HG03108 (cell line): Measurements from ENCODE around the gene SSRP1.
"Not testable (repeated sequence)": the region's sequence is repeated elsewhere in the genome, so short reads cannot be mapped to it uniquely, and the experiment has no call there.

ENCODE experiments used
- ATAC-seq: cut with Tn5 transposase; IDR thresholded peaks from one replicate; pipeline ENCODE4 v1.9.1; 2021; ENCODE audit warnings: moderate library complexity; ENCODE audit not compliant: unreplicated experiment

SSRP1 gene

DNA sequence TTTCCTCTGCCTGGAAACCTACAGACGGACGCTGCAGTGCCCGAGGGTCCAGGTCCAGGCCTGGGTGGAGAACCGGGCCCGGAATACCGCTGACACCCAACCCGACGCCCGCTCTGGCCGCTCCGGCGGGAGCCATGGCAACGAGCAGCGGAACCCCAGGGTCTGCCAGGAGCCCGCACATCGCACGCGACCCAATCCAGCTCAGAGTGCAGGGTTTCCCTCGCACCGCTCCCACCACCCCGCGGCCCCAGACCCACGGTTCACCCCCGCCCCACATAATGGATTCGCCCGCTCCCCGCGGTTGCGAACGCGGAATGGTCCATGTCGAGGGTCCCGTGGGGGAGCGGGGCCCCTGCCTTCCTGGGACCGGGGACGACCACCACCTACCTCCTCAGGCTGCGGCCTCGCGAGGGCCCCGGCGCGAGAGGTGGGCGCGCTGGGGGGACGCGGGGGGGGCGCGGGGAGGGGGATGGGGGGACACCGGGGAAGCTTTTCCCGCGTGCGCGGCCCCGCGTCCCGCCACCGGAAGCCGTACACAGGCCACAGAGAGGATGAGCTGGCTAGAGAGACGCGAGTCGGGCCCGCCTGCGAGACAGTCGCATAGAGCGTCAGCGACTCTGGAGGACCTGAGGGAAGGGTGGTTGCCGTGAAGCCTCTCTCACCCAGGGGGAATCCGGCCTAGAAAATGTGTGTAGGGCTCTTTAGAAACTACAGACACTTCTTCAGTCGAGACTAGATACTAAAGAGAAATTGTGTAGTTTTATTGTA lies at the start of gene SSRP1:
TSS of gene SSRP1 (minus strand) at position 550 of the 768 bp plus-strand sequence. CDS start 771 bp downstream, outside the sequence.
- ATAC-seq: peak; percentile 99

DNA sequence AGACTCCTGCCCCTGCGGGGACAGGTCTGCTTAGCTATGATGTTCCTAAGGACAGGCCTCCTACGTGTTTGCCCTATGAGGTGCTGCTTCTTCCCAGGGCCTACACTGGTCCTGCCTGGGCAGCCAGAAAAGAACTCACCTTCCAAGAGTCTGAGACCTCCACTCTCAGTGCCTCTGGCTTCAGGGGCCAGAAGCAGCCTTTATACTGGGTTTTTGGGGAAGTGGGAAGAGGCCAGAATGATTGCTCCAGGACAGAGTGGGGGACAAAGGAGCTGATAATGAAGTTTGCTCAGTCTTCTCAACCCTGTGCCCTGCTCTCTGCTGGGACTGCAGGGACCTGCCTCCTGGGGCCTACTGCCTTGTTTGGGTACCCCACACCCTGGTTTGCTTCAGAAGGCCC lies 45.3 kb upstream of the SSRP1 start, which contains the start of gene PRG3:
TSS of gene PRG3 (minus strand) at position 176 of the 400 bp plus-strand sequence. CDS start 442 bp downstream, outside the sequence.
- no peak for ATAC-seq

- no peak for ATAC-seq
Observed at GRCh38 chr11:57379732-57380131, 44.0 kb upstream of the SSRP1 start.

- no peak for ATAC-seq
Observed at GRCh38 chr11:57378186-57378585, 42.5 kb upstream of the SSRP1 start.

DNA sequence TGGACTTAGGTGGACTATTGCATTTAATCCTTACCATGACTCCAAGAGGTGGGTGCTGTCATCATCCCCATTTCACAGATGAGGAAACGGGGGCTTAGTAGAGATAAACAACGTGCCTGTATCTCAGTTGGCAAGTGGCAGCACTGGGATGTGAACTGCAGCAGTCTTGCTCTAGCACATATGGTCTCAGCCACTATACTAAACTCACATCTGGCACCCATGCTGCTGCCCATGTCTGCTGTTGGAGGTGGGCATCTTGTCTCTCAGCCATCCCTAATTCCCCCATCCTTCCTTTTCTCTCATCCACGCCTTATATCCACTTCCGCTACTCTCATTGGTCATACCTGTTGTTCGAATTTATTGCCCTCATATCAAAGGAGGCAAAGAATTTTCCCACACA lies 41.4 kb upstream of the SSRP1 start:
- ATAC-seq: no peak

DNA sequence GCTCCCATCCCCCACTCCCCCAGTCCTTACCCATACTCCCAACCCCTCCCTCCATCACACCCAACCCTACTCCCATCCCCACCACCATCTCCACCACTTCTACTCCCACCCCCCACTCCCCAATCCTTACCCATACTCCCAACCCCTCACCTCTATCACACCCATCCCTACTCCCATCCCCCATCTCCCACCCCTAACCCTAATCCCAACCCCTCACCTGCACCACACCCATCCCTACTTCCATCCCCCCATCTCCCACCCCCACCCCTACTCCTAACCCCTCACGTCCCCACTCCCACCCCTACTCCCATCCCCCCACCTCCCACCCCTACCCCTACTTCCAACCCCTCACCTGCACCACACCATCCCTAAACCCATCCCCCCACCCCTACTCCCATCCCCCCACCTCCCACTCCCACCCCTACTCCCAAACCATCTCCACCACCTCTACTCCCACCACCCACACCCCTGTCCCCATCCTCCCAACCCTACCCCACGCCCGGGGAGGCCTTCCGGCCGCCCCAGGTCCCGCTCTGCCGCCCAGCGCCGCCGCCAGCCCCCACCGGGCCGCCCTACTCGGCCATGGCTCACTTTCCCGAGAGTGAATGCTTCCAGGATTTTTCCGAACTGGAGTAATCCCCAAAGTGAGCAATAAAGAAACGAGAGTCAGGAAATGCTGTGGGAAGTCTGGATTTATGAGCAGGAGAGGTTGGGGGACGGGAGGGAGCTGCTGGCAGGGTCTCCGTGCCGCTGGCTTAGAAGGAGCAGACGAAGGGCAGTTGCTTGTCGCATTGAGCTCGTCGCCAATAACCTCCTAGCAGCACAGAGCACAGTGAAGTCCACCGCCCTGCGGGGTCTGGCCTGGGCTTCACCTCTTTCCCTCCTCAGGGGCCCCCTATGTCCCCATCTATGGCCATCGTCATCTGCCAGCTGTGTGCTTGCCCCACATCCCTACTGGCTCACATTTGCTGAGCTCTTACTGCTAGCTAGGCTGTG lies 40.7 kb upstream of the SSRP1 start:
- ATAC-seq: no peak

GRCh38 chr11:57375490-57375889 lies 39.8 kb upstream of the SSRP1 start:
- ATAC-seq: no peak

DNA sequence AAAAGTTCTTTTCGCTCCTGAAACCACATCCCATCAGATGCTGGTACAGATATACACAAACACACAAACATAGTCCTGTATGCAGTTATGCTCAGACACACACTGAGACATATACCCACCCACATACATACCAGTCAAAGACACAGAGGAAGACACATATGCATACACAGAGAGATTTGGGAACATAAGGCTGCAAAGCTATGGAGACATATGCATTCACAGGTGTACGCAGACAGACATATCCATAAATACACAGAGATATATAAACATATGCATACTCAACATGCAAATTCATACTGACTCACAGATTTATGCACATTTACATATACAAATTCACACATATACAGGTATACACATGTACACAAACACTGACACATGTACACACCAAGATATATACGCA lies 39.3 kb upstream of the SSRP1 start:
- ATAC-seq: no peak

GRCh38 chr11:57373146-57373545 lies 37.5 kb upstream of the SSRP1 start:
- ATAC-seq: no peak

GRCh38 chr11:57370941-57371340 lies 35.2 kb upstream of the SSRP1 start:
- no peak for ATAC-seq

DNA sequence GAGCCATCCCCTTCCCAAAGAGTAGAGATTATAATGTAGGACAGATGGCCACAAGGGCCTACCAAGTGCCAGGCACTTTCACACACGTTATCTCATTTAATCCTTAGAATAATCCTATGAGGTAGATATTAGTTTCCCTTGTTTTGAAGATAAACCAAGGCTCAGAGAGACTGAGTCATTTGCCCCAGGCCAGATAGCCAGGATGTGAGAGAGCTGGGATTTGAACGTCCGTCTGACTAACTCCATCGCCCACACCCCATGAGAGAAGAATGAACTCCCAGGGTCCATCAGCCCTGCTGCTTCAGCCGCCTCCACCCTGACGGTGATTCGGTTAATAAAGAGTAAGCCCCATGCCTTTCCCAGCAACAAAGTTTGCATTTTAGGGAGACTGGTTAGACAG lies 34.6 kb upstream of the SSRP1 start:
- no peak for ATAC-seq

GRCh38 chr11:57368845-57369232 lies 33.1 kb upstream of the SSRP1 start:
- no peak for ATAC-seq

GRCh38 chr11:57368106-57368844 lies 32.6 kb upstream of the SSRP1 start:
- no peak for ATAC-seq

GRCh38 chr11:57364851-57365660 lies 29.4 kb upstream of the SSRP1 start:
- ATAC-seq: no peak

DNA sequence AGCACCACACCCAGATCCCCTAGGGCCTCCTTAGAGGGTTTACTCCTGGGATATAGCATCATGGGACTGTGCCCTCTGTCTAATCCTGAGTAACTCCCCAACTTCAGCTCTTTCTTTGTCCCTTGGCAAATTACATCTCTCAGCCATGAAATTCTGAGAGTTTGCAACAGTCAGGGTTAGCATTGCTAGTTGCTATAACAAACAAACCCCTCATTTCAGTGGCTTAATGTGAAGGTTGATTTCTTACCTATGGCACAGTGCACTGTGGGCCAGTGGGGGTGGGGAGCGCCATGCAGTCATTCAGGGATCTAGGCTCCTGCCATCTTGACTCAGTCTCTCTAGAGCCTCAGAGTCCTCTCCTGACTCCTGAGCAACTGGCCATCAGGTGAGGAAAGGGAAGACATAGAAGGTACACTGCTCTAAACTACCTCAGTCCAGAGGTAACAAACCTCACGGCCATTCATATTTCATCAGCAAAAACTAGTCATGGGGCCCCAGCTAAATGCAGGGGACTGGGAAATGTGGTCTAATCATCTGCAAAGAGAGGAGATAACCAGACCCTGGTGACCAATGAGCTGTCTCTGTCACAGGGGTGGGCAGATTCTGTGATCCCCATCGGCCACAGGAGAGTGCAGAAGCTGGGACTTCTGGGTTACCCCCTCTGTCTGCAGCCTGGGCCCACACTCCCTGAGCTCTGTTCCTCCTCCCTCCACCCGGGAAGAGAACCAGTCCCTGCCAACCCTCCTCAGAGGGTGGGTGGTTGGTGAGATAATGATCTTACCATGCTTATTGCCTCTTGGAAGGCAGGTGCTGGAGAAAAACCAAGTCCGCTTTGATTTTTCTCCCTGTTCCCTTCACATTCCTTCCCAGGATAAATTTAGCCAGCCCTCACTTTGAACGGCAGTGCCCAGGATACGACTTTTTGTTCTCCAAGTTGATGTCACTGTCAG lies 27.7 kb upstream of the SSRP1 start:
- ATAC-seq: no peak

DNA sequence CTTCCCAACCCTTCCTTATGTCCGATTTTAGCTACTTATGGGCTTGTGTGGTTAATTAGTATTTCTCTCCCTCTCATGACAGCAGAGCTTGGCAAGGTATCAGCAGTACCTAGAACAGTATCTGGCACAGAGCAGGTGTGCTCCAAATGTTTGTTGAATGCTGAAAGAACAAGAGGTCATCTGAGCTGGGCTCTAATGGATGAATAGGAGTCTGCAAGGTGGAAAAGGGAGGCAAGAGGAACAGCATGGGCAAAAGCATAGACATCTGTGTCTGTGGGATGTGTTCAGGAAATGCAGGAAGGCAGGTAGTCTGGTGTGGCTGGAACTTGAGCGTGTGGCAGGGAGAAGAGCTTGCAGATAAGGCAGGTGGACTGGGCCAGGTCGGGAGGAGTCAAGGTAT lies 26.2 kb upstream of the SSRP1 start:
- ATAC-seq: no peak

GRCh38 chr11:57361420-57361819 lies 25.7 kb upstream of the SSRP1 start:
- ATAC-seq: not testable (repeated sequence)

DNA sequence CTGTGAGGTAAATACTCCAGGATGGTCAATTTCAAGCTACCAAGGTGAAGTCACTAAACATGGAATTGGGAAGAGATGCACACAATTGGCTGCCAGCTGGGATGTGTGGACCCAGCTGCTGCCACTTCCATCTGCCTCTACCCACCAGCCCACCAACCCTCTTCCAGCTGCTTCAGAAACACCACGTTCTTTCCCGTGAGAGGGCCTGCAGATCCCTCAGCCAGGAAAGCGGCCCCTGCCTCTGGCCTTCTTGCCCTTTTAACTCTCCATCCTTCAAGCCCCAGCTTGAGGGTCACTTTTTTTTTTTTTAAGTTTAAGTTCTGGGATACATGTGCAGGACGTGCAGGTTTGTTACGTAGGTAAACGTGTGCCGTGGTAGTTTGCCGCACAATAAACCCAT lies 25.3 kb upstream of the SSRP1 start:
- no peak for ATAC-seq
